Activated CD4-positive, alpha-beta memory T cell treated with anti-CD3 and anti-CD28 coated beads, Interleukin-2, amount 10 ng/mL, durations not matched to agents 7 days and 5 days (primary cell): Measurements from ENCODE around the gene ADAMTS7. TPM values are rescaled to one million over a fixed set of nuclear protein-coding genes. Genes with fewer than 3 reads are reported as not detected.
"Not testable (repeated sequence)": the region's sequence is repeated elsewhere in the genome, so short reads cannot be mapped to it uniquely, and the experiment has no call there.

Experiments
- CTCF ChIA-PET: fragments of 350-600 bp; sonication (Branson Sonifier 250); formaldehyde crosslinking; loops from one replicate; lab custom pipeline; 2021; ENCODE audit warnings: antibody characterized with exemption, inconsistent platforms; lab: Charles Lee
- POLR2A ChIA-PET: fragments of 350-600 bp; sonication (Branson Sonifier 250); formaldehyde crosslinking; loops from one replicate; lab custom pipeline; 2021; ENCODE audit warnings: antibody characterized with exemption; lab: Charles Lee
- DNase-seq: peaks from one replicate; pipeline ENCODE4 v3.0.0-alpha.2; 2020
- H3K27ac Mint-ChIP-seq: one replicate; pipeline ENCODE4 v1.8.0; 2021; ENCODE audit warnings: mild to moderate bottlenecking, mixed read lengths
- H3K27me3 Mint-ChIP-seq: one replicate; pipeline ENCODE4 v1.8.0; 2021; ENCODE audit warnings: mixed read lengths
- H3K36me3 Mint-ChIP-seq: one replicate; pipeline ENCODE4 v1.8.0; 2021; ENCODE audit warnings: low read depth, mixed read lengths
- H3K4me1 Mint-ChIP-seq: one replicate; pipeline ENCODE4 v1.8.0; 2021; ENCODE audit warnings: mixed read lengths
- H3K4me3 Mint-ChIP-seq: one replicate; pipeline ENCODE4 v1.8.0; 2021; ENCODE audit warnings: mild to moderate bottlenecking, mixed read lengths
- H3K9me3 Mint-ChIP-seq: one replicate; pipeline ENCODE4 v1.8.0; 2021; ENCODE audit warnings: mixed read lengths
- total RNA-seq, 2 experiments: library from RNA; stranded (reverse); gene quantifications; one replicate each; pipeline ENCODE4 v1.2.3, GENCODE V29; 2021

Gene ADAMTS7
- total RNA-seq: under 1 TPM; 0.35 to 0.43 TPM

GRCh38 chr15:78811124-78811824, at the start of gene ADAMTS7:
TSS of gene ADAMTS7 (minus strand) at chr15:78811464. CDS start at chr15:78811220, 244 bp downstream.
- Mint-ChIP-seq H3K36me3 (no peaks in the 10 kb centered on the region), H3K27ac (no peak within 1 kb of the TSS), H3K4me3 (peak within 1 kb of the TSS; percentile 66), H3K4me1 (peaks cover 14% of the 10 kb centered on the region), H3K9me3 (no peaks in the 10 kb centered on the region), H3K27me3 (peaks cover 50% of the 10 kb centered on the region)
- DNase-seq: peak; percentile 50
- ChIA-PET POLR2A (no interaction called here), CTCF (interaction anchor here (0.9 to 1.1 kb wide), 3 partner anchors 13 to 69 kb away, joined by 3 read pairs; no protein-coding TSS in a partner anchor)

- Mint-ChIP-seq H3K36me3 (no peaks in the 10 kb centered on the region), H3K27me3 (no peaks in the 10 kb centered on the region), H3K27ac (peak overlapping the region; percentile 69), H3K4me3 (peak overlapping the region; percentile 66), H3K9me3 (no peaks in the 10 kb centered on the region), H3K4me1 (peaks cover 7% of the 10 kb centered on the region)
- ChIA-PET POLR2A (interaction anchor here (1.0 to 3.9 kb wide), 3 partner anchors 12 to 17 kb away, joined by 3 to 20 read pairs (median 6); partner anchors contain the start of gene MORF4L1), CTCF (interaction anchor here (0.7 to 1.9 kb wide), 9 partner anchors 12 to 1303 kb away, joined by 3 to 7 read pairs (median 4); partner anchors contain the start of genes MORF4L1 and PSMA4)
- DNase-seq: peak; percentile 80
Observed at GRCh38 chr15:78859971-78860719, 48.9 kb upstream of the ADAMTS7 start.

GRCh38 chr15:78855746-78856145, 44.5 kb upstream of the ADAMTS7 start:
- Mint-ChIP-seq H3K9me3 (no peaks in the 10 kb centered on the region), H3K4me1 (peaks cover 7% of the 10 kb centered on the region), H3K4me3 (no peak overlapping the region), H3K27me3 (peaks cover 1% of the 10 kb centered on the region), H3K27ac (no peak overlapping the region), H3K36me3 (peaks cover 2% of the 10 kb centered on the region)
- POLR2A ChIA-PET: interaction anchor here (0.6 kb wide), 1 partner anchor 36 kb away, joined by 3 read pairs; no protein-coding TSS in a partner anchor
- CTCF ChIA-PET: interaction anchor here (0.7 kb wide), 2 partner anchors 37 to 523 kb away, joined by 3 to 6 read pairs; no protein-coding TSS in a partner anchor
- DNase-seq: no peak

GRCh38 chr15:78854833-78855372, 43.6 kb upstream of the ADAMTS7 start:
- H3K4me3 Mint-ChIP-seq: no peak overlapping the region
- no peaks in the 10 kb centered on the region for H3K9me3 Mint-ChIP-seq
- H3K4me1 Mint-ChIP-seq: peaks cover 2% of the 10 kb centered on the region
- peaks cover 1% of the 10 kb centered on the region for H3K27me3 Mint-ChIP-seq
- ChIA-PET CTCF (no interaction called here), POLR2A (no interaction called here)
- no peak for DNase-seq
- peaks cover 2% of the 10 kb centered on the region for H3K36me3 Mint-ChIP-seq
- no peak overlapping the region for H3K27ac Mint-ChIP-seq

- ChIA-PET POLR2A (no interaction called here), CTCF (no interaction called here)
- no peak for DNase-seq
- no peak overlapping the region for H3K27ac Mint-ChIP-seq
- no peaks in the 10 kb centered on the region for H3K9me3 Mint-ChIP-seq
- peaks cover 2% of the 10 kb centered on the region for H3K36me3 Mint-ChIP-seq
- no peaks in the 10 kb centered on the region for H3K4me1 Mint-ChIP-seq
- H3K4me3 Mint-ChIP-seq: no peak overlapping the region
- peaks cover 1% of the 10 kb centered on the region for H3K27me3 Mint-ChIP-seq
Observed at GRCh38 chr15:78853500-78853899, 42.2 kb upstream of the ADAMTS7 start.

GRCh38 chr15:78850941-78851755, 39.9 kb upstream of the ADAMTS7 start:
- no peaks in the 10 kb centered on the region for H3K9me3 Mint-ChIP-seq
- H3K4me1 Mint-ChIP-seq: no peaks in the 10 kb centered on the region
- no peak overlapping the region for H3K4me3 Mint-ChIP-seq
- H3K27me3 Mint-ChIP-seq: peaks cover 1% of the 10 kb centered on the region
- POLR2A ChIA-PET: interaction anchor here (1.1 kb wide), 1 partner anchor 22 kb away, joined by 3 read pairs; no protein-coding TSS in a partner anchor
- no peak for DNase-seq
- CTCF ChIA-PET: no interaction called here
- H3K27ac Mint-ChIP-seq: no peak overlapping the region
- H3K36me3 Mint-ChIP-seq: peaks cover 2% of the 10 kb centered on the region

- Mint-ChIP-seq H3K27ac (no peak overlapping the region), H3K9me3 (no peaks in the 10 kb centered on the region), H3K36me3 (peaks cover 2% of the 10 kb centered on the region), H3K4me1 (no peaks in the 10 kb centered on the region), H3K27me3 (peaks cover 1% of the 10 kb centered on the region), H3K4me3 (no peak overlapping the region)
- CTCF ChIA-PET: no interaction called here
- POLR2A ChIA-PET: interaction anchor here (1.1 kb wide), 1 partner anchor 23 kb away, joined by 3 read pairs; no protein-coding TSS in a partner anchor
- DNase-seq: no peak
Observed at GRCh38 chr15:78850352-78850751, 39.1 kb upstream of the ADAMTS7 start.

- POLR2A ChIA-PET: interaction anchor here (1.2 kb wide), 1 partner anchor 25 kb away, joined by 3 read pairs; the partner anchor contains the start of gene MORF4L1
- H3K36me3 Mint-ChIP-seq, H3K27ac Mint-ChIP-seq, H3K4me3 Mint-ChIP-seq, H3K9me3 Mint-ChIP-seq, H3K4me1 Mint-ChIP-seq, CTCF ChIA-PET, DNase-seq, H3K27me3 Mint-ChIP-seq: not testable (repeated sequence)
Observed at GRCh38 chr15:78847387-78847906, 36.2 kb upstream of the ADAMTS7 start.

- H3K4me3 Mint-ChIP-seq, H3K36me3 Mint-ChIP-seq, H3K9me3 Mint-ChIP-seq, H3K27ac Mint-ChIP-seq, H3K27me3 Mint-ChIP-seq, CTCF ChIA-PET, DNase-seq, H3K4me1 Mint-ChIP-seq: not testable (repeated sequence)
- POLR2A ChIA-PET: interaction anchor here (1.2 kb wide), 1 partner anchor 25 kb away, joined by 3 read pairs; the partner anchor contains the start of gene MORF4L1
Observed at GRCh38 chr15:78846906-78847305, 35.6 kb upstream of the ADAMTS7 start.

- POLR2A ChIA-PET: no interaction called here
- Mint-ChIP-seq H3K27ac (no peak overlapping the region), H3K36me3 (no peaks in the 10 kb centered on the region), H3K27me3 (peaks cover 6% of the 10 kb centered on the region), H3K4me3 (no peak overlapping the region), H3K4me1 (no peaks in the 10 kb centered on the region), H3K9me3 (no peaks in the 10 kb centered on the region)
- CTCF ChIA-PET: interaction anchor here (0.6 kb wide), 2 partner anchors 30 to 133 kb away, joined by 3 read pairs; partner anchors contain the start of gene MORF4L1
- DNase-seq: no peak
Observed at GRCh38 chr15:78842519-78842918, 31.3 kb upstream of the ADAMTS7 start.

GRCh38 chr15:78841891-78842290, 30.6 kb upstream of the ADAMTS7 start:
- Mint-ChIP-seq H3K9me3 (no peaks in the 10 kb centered on the region), H3K27me3 (peaks cover 8% of the 10 kb centered on the region), H3K4me1 (no peaks in the 10 kb centered on the region), H3K36me3 (no peaks in the 10 kb centered on the region), H3K4me3 (no peak overlapping the region), H3K27ac (no peak overlapping the region)
- DNase-seq: no peak
- ChIA-PET POLR2A (no interaction called here), CTCF (no interaction called here)

- no peak for DNase-seq
- Mint-ChIP-seq H3K4me3 (no peak overlapping the region), H3K27ac (no peak overlapping the region), H3K9me3 (no peaks in the 10 kb centered on the region), H3K36me3 (no peaks in the 10 kb centered on the region), H3K4me1 (no peaks in the 10 kb centered on the region), H3K27me3 (peaks cover 9% of the 10 kb centered on the region)
- ChIA-PET CTCF (no interaction called here), POLR2A (no interaction called here)
Observed at GRCh38 chr15:78841376-78841706, 30.1 kb upstream of the ADAMTS7 start.
